Smooth muscle cell (in vitro differentiated cells): ENCODE data around the gene EXD3. TPM values are rescaled to one million over a fixed set of nuclear protein-coding genes. Genes with fewer than 3 reads are reported as not detected.

Source experiments
- DNase-seq: peaks from one replicate; lab custom pipeline; 2025; ENCODE audit not compliant: unreplicated experiment; lab: John Stamatoyannopoulos, UW
- H2AFZ ChIP-seq: fragments of 200-600 bp; sonication (generic); 2 replicates; pipeline ENCODE4 v1.6.0; 2016; ENCODE audit warnings: antibody characterized with exemption, low read depth, mild to moderate bottlenecking
- H3F3A ChIP-seq: fragments of 200-600 bp; sonication (generic); 2 replicates; pipeline ENCODE4 v1.6.0; 2017; ENCODE audit warnings: antibody characterized with exemption, low read depth
- H3K27ac ChIP-seq: fragments of 200-600 bp; sonication (generic); 2 replicates; pipeline ENCODE4 v1.5.1; 2016; ENCODE audit warnings: low read depth, mild to moderate bottlenecking
- H3K27me3 ChIP-seq: fragments of 200-600 bp; sonication (generic); 2 replicates; pipeline ENCODE4 v1.6.1; 2016; ENCODE audit warnings: low read depth, mild to moderate bottlenecking
- H3K36me3 ChIP-seq: fragments of 200-600 bp; sonication (generic); 2 replicates; pipeline ENCODE4 v1.5.1; 2016; ENCODE audit warnings: low read depth
- H3K4me1 ChIP-seq: fragments of 200-600 bp; sonication (generic); 2 replicates; pipeline ENCODE4 v1.5.1; 2016; ENCODE audit warnings: low read depth
- H3K4me2 ChIP-seq: fragments of 200-600 bp; sonication (generic); 2 replicates; pipeline ENCODE4 v1.6.0; 2016; ENCODE audit warnings: mild to moderate bottlenecking
- H3K4me3 ChIP-seq: fragments of 200-600 bp; sonication (generic); 2 replicates; pipeline ENCODE4 v1.5.1; 2016; ENCODE audit warnings: mild to moderate bottlenecking
- H3K79me2 ChIP-seq: fragments of 200-600 bp; sonication (generic); 2 replicates; pipeline ENCODE4 v1.6.0; 2016; ENCODE audit warnings: low read depth, mild to moderate bottlenecking
- H3K9ac ChIP-seq: fragments of 200-600 bp; sonication (generic); 2 replicates; pipeline ENCODE4 v1.6.0; 2016; ENCODE audit warnings: low read depth
- H3K9me3 ChIP-seq: fragments of 200-600 bp; sonication (generic); replicated peaks from 2 replicates; pipeline ENCODE4 v1.5.1; 2016; ENCODE audit warnings: low read depth
- H4K20me1 ChIP-seq: fragments of 200-600 bp; sonication (generic); 2 replicates; pipeline ENCODE4 v1.6.0; 2016; ENCODE audit warnings: low read depth
- WGBS: methylation state at CpG from one replicate; pipeline ENCODE4 v1.1.7; 2016; ENCODE audit warnings: low lambda C conversion rate; 5-methylcytosine and 5-hydroxymethylcytosine counted together
- polyA plus RNA-seq: library from polyadenylated mRNA; unstranded; fragments of >200 nt; fragmentation: Nextera tagmentation; extraction: Ambion mirVana; gene quantifications from 2 replicates; pipeline ENCODE4 v1.2.1, GENCODE V29; 2016
- total RNA-seq: library from RNA; depleted of rRNA; stranded (reverse); fragments of >200 nt; gene quantifications from 2 replicates; pipeline ENCODE4 v1.2.3, GENCODE V29; 2014
- TF ChIP-seq, protein P1 (sequence below): fragments of 200-600 bp; sonication (generic); IDR thresholded peaks from 2 replicates; pipeline ENCODE4 v1.5.1; 2017; ENCODE audit warnings: borderline replicate concordance, mild to moderate bottlenecking, antibody characterized with exemption; ENCODE audit not compliant: insufficient read depth, poor library complexity, severe bottlenecking

EXD3 gene
- total and polyA plus RNA-seq, 2 experiments from 2014 or later, result 3.1 to 15.7 TPM

DNA sequence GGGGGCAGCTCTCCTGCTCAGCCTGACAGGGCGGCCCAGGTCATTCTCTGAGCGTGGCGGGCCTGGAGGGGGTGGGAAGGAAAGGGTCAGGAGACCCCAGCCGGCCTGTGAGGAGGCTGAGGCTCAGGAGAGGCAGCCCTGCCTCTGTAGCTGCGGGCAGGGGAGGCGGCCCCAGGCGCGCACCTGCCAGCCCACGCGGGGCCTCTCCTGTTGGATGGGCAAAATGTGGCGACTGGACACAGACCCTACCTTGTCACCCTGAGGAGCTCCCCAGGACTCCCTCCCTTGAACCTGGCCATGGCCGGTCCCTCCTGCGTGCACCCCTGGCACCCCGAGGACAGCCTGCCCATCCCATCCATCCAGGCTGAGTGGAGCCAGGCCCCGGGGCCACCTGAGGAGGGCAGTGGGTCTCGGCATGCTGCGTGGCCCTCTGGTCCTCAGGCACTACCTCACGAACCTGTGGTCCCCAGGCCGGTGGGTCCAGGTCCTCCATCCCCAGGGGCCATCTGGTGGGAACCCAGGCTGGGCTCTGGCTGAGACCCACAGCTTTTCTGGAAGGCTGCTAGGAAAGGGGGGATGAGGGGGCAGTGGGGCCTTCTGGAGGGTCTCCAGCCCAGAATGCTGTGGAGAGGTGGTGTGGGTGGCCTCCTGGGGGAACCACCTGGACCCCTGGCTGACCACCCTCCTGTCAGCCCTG is 105.8 kb downstream of the EXD3 start:
- no peaks in the 10 kb centered on the region for H3K79me2 ChIP-seq
- peaks cover 26% of the 10 kb centered on the region for H3K4me1 ChIP-seq
- WGBS, result 95% methylated on average over 16 of the region's 19 CpGs
- TF ChIP-seq, protein P1, sequence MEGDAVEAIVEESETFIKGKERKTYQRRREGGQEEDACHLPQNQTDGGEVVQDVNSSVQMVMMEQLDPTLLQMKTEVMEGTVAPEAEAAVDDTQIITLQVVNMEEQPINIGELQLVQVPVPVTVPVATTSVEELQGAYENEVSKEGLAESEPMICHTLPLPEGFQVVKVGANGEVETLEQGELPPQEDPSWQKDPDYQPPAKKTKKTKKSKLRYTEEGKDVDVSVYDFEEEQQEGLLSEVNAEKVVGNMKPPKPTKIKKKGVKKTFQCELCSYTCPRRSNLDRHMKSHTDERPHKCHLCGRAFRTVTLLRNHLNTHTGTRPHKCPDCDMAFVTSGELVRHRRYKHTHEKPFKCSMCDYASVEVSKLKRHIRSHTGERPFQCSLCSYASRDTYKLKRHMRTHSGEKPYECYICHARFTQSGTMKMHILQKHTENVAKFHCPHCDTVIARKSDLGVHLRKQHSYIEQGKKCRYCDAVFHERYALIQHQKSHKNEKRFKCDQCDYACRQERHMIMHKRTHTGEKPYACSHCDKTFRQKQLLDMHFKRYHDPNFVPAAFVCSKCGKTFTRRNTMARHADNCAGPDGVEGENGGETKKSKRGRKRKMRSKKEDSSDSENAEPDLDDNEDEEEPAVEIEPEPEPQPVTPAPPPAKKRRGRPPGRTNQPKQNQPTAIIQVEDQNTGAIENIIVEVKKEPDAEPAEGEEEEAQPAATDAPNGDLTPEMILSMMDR, result no peak
- H3K27ac ChIP-seq, result no peak overlapping the region
- no peaks in the 10 kb centered on the region for H3K36me3 ChIP-seq
- H3K9me3 ChIP-seq, result no peaks in the 10 kb centered on the region
- no peaks in the 10 kb centered on the region for H4K20me1 ChIP-seq
- H2AFZ ChIP-seq, result no peak overlapping the region
- H3K9ac ChIP-seq, result no peak overlapping the region
- H3K4me2 ChIP-seq, result no peak overlapping the region
- no peak for DNase-seq
- H3F3A ChIP-seq, result no peaks in the 10 kb centered on the region
- H3K27me3 ChIP-seq, result no peaks in the 10 kb centered on the region
- no peak overlapping the region for H3K4me3 ChIP-seq

GRCh38 chr9:137316012-137316981 is 106.7 kb downstream of the EXD3 start:
- Histone ChIP-seq H4K20me1 (no peaks in the 10 kb centered on the region), H3K9ac (no peak overlapping the region), H3F3A (no peaks in the 10 kb centered on the region), H3K9me3 (no peaks in the 10 kb centered on the region), H3K27me3 (no peaks in the 10 kb centered on the region), H3K4me2 (peak overlapping the region; percentile 90), H3K79me2 (no peaks in the 10 kb centered on the region), H3K4me1 (peaks cover 26% of the 10 kb centered on the region), H3K36me3 (no peaks in the 10 kb centered on the region), H3K27ac (no peak overlapping the region), H2AFZ (no peak overlapping the region), H3K4me3 (peak overlapping the region; percentile 39)
- WGBS, result 23% methylated on average over 30 of the region's 83 CpGs
- DNase-seq, result no peak
- TF ChIP-seq, protein P1, result no peak

DNA sequence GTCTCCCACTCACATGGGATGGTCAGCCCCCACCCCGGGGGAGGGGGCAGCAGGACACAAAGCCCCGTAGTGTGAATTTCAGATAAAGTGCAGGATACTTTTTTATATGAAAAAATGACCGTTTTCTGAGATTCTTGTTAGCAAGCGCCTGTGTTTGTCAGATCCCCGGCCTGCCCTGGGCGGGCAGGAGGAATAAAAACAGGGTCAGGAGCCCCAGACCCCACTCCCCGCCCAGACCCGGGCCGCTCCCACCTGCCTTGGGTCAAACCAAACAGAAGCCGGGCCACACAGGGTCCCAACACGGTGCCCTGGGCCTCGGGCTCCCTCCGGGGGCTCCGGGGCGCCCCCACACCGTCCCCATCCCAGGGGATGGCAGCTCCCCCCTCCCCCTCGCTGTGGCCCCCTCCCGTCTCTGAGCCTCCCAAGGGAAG is 107.4 kb downstream of the EXD3 start:
- H3K9ac ChIP-seq, result no peak overlapping the region
- no peak for DNase-seq

More for the DNA sequence above, 107.4 kb downstream of the EXD3 start:
- H4K20me1 ChIP-seq, result no peaks in the 10 kb centered on the region
- H3K27me3 ChIP-seq, result no peaks in the 10 kb centered on the region
- no peaks in the 10 kb centered on the region for H3K36me3 ChIP-seq
- H3F3A ChIP-seq, result no peaks in the 10 kb centered on the region
- H3K27ac ChIP-seq, result no peak overlapping the region
- H3K4me1 ChIP-seq, result peaks cover 26% of the 10 kb centered on the region
- 68% methylated on average over 10 of the region's 18 CpGs for WGBS
- H3K9me3 ChIP-seq, result no peaks in the 10 kb centered on the region
- H3K4me2 ChIP-seq, result peak overlapping the region; percentile 90
- TF ChIP-seq, protein P1, result no peak
- H3K79me2 ChIP-seq, result no peaks in the 10 kb centered on the region
- peak overlapping the region; percentile 39 for H3K4me3 ChIP-seq
- no peak overlapping the region for H2AFZ ChIP-seq
